ENCODE measurements around the gene LILRA2.
"Not testable (repeated sequence)": the region's sequence is repeated elsewhere in the genome, so short reads cannot be mapped to it uniquely, and the experiment has no call there.

LILRA2 gene

DNA sequence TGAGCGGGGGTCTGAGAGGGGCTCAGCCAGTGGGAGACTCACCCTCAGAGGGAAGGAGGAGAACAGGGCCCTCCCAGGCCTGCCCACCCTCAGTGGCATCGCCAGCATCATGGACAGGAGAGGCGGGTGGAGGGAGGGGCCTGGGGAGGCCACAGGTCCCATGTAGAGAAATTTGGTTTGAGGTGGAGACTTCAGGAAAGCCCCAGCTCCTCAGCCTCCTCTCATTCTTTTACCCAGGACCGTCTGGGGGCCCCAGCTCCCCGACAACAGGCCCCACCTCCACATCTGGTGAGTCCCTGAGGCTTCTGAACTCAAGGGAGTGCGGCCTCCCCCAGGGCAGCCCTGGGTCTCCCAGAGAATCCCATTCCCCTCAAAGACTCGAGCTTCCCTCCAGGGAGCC lies 59.8 kb downstream of the LILRA2 start:
- Histone ChIP-seq H3K27ac (no peak overlapping the region), H3K36me3 (no peaks in the 10 kb centered on the region), H3K4me3 (ENCODE audit: low read depth, low read length) (no peak overlapping the region), H3K27me3 (ENCODE audit: insufficient read depth, low read depth, severe bottlenecking) (peaks cover 37% of the 10 kb centered on the region), H3K9me3 (ENCODE audit: severe bottlenecking) (no peaks in the 10 kb centered on the region)
- TF ChIP-seq, protein P1, sequence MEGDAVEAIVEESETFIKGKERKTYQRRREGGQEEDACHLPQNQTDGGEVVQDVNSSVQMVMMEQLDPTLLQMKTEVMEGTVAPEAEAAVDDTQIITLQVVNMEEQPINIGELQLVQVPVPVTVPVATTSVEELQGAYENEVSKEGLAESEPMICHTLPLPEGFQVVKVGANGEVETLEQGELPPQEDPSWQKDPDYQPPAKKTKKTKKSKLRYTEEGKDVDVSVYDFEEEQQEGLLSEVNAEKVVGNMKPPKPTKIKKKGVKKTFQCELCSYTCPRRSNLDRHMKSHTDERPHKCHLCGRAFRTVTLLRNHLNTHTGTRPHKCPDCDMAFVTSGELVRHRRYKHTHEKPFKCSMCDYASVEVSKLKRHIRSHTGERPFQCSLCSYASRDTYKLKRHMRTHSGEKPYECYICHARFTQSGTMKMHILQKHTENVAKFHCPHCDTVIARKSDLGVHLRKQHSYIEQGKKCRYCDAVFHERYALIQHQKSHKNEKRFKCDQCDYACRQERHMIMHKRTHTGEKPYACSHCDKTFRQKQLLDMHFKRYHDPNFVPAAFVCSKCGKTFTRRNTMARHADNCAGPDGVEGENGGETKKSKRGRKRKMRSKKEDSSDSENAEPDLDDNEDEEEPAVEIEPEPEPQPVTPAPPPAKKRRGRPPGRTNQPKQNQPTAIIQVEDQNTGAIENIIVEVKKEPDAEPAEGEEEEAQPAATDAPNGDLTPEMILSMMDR (IDR thresholded peaks at IDR 0.05; ENCODE audit: low read depth, low read length): no peak
- no peak for DNase-seq

DNA sequence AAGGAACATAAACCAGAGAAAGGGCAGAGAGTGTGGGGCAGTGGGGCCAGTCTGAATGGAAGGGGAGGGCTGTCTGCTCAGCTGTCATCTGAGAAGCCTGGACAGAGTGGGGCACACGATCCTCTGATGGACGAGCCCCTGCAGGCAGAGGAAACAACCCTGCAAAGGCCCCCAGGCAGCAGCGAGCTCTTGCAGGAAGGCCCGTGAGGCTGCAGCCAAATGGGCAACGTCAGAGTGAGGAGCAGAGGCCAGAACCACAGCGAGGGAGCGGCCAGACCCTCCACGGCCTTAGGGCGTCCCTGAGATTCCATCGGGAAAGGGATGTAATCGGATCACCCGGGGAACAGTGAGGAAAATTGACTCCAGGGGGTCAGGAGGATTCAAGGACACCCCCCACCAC lies 62.5 kb downstream of the LILRA2 start:
- H3K27me3 ChIP-seq (ENCODE audit: insufficient read depth, low read depth, severe bottlenecking): peaks cover 46% of the 10 kb centered on the region
- not testable (repeated sequence) for DNase-seq; H3K9me3 ChIP-seq (ENCODE audit: severe bottlenecking); H3K27ac ChIP-seq; H3K4me3 ChIP-seq (ENCODE audit: low read depth, low read length); H3K36me3 ChIP-seq

DNA sequence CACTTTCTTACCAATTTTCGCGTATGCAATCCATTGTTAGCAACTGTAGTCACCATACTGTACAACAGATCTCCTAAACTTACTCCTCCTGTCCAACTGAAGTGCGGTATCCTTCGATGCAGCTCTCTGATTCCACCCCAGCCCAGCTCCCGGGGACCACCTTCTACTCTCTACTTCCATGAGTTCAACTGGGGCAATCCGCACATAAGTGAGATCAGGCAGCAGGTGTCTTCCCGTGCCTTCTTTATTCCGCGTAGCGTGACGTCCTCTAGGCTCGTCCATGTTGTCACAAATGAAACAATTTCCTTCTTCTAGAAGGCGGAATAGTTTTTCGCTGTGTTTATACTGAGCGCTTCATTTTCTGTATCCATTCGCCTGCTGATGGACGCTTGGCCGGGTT lies 65.1 kb downstream of the LILRA2 start:
- Histone ChIP-seq H3K9me3 (ENCODE audit: severe bottlenecking) (no peaks in the 10 kb centered on the region), H3K27me3 (ENCODE audit: insufficient read depth, low read depth, severe bottlenecking) (peaks cover 48% of the 10 kb centered on the region)

More for the DNA sequence above, 65.1 kb downstream of the LILRA2 start:
- no peaks in the 10 kb centered on the region for H3K36me3 ChIP-seq
- H3K27ac ChIP-seq: no peak overlapping the region
- H3K4me3 ChIP-seq (ENCODE audit: low read depth, low read length): no peak overlapping the region
- DNase-seq: no peak
- TF ChIP-seq, protein P1 (IDR thresholded peaks at IDR 0.05; ENCODE audit: low read depth, low read length): no peak

All from WERI-Rb-1 (cell line).